Measurements from ENCODE around the gene NEIL1. TPM values are rescaled to one million over a fixed set of nuclear protein-coding genes. Genes with fewer than 3 reads are reported as not detected.
"Not testable (repeated sequence)": the region's sequence is repeated elsewhere in the genome, so short reads cannot be mapped to it uniquely, and the experiment has no call there.

The NEIL1 gene
- total RNA-seq, 1 experiment from 2014 or later = 24.8 TPM

DNA sequence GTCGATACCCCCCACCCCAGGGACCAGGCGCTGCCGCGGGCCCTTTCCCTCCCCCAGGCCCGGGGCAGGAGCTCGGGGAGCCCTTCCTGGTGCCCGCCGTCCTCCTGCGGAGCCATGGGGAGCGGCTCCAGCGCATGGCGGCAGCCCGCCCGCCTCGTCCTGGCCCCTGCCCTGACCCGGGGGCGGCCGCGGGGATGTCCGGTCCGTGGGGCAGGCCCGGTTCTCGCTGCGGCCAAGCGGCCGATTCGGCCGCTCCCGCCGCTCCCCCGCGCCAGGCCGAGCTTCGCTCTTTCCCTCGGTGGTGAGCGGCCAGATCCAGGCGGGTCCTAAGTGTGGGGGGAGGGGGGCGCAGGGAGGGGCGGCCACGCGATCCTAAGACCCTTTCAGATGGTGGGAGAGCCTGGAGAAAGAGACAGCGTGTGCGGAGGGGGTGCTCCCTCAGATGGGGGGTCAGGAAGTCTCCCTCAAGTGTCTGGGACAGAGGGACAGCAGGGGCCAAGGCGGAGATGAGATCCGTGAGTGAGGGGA lies 1.3 kb downstream of the NEIL1 start (continued):
- TF ChIP-seq, protein P1, sequence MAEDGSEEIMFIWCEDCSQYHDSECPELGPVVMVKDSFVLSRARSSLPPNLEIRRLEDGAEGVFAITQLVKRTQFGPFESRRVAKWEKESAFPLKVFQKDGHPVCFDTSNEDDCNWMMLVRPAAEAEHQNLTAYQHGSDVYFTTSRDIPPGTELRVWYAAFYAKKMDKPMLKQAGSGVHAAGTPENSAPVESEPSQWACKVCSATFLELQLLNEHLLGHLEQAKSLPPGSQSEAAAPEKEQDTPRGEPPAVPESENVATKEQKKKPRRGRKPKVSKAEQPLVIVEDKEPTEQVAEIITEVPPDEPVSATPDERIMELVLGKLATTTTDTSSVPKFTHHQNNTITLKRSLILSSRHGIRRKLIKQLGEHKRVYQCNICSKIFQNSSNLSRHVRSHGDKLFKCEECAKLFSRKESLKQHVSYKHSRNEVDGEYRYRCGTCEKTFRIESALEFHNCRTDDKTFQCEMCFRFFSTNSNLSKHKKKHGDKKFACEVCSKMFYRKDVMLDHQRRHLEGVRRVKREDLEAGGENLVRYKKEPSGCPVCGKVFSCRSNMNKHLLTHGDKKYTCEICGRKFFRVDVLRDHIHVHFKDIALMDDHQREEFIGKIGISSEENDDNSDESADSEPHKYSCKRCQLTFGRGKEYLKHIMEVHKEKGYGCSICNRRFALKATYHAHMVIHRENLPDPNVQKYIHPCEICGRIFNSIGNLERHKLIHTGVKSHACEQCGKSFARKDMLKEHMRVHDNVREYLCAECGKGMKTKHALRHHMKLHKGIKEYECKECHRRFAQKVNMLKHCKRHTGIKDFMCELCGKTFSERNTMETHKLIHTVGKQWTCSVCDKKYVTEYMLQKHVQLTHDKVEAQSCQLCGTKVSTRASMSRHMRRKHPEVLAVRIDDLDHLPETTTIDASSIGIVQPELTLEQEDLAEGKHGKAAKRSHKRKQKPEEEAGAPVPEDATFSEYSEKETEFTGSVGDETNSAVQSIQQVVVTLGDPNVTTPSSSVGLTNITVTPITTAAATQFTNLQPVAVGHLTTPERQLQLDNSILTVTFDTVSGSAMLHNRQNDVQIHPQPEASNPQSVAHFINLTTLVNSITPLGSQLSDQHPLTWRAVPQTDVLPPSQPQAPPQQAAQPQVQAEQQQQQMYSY (CRISPR knock-in tag; IDR thresholded peaks at IDR 0.05) = no peak
- TF ChIP-seq JAZF1 (CRISPR knock-in tag; IDR thresholded peaks at IDR 0.05) = no peak
- TF ChIP-seq, protein P2, sequence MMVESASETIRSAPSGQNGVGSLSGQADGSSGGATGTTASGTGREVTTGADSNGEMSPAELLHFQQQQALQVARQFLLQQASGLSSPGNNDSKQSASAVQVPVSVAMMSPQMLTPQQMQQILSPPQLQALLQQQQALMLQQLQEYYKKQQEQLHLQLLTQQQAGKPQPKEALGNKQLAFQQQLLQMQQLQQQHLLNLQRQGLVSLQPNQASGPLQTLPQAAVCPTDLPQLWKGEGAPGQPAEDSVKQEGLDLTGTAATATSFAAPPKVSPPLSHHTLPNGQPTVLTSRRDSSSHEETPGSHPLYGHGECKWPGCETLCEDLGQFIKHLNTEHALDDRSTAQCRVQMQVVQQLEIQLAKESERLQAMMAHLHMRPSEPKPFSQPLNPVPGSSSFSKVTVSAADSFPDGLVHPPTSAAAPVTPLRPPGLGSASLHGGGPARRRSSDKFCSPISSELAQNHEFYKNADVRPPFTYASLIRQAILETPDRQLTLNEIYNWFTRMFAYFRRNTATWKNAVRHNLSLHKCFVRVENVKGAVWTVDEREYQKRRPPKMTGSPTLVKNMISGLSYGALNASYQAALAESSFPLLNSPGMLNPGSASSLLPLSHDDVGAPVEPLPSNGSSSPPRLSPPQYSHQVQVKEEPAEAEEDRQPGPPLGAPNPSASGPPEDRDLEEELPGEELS (CRISPR knock-in tag; IDR thresholded peaks at IDR 0.05) = peak; percentile 52; the same call in 1 of the 2 replicates
- no peak for TF ChIP-seq ZNF396 (CRISPR knock-in tag; IDR thresholded peaks at IDR 0.05; ENCODE audit: borderline replicate concordance)
- TF ChIP-seq TP53 (CRISPR knock-in tag; IDR thresholded peaks at IDR 0.05) = no peak
- TF ChIP-seq, protein P3, sequence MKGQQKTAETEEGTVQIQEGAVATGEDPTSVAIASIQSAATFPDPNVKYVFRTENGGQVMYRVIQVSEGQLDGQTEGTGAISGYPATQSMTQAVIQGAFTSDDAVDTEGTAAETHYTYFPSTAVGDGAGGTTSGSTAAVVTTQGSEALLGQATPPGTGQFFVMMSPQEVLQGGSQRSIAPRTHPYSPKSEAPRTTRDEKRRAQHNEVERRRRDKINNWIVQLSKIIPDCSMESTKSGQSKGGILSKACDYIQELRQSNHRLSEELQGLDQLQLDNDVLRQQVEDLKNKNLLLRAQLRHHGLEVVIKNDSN (CRISPR knock-in tag; IDR thresholded peaks at IDR 0.05) = peak; percentile 39; the same call in 1 of the 2 replicates
- TF ChIP-seq ELF4 (CRISPR knock-in tag; IDR thresholded peaks at IDR 0.05; ENCODE audit: low read depth) = no peak
- no peak for TF ChIP-seq OVOL2 (CRISPR knock-in tag; IDR thresholded peaks at IDR 0.05; ENCODE audit: borderline replicate concordance)
- no peak for TF ChIP-seq FOXK1 (CRISPR knock-in tag; IDR thresholded peaks at IDR 0.05)
- TF ChIP-seq NFATC4 (CRISPR knock-in tag; IDR thresholded peaks at IDR 0.05) = no peak
- no peak for TF ChIP-seq SP1 (CRISPR knock-in tag; conservative IDR thresholded peaks at IDR 0.05)

DNA sequence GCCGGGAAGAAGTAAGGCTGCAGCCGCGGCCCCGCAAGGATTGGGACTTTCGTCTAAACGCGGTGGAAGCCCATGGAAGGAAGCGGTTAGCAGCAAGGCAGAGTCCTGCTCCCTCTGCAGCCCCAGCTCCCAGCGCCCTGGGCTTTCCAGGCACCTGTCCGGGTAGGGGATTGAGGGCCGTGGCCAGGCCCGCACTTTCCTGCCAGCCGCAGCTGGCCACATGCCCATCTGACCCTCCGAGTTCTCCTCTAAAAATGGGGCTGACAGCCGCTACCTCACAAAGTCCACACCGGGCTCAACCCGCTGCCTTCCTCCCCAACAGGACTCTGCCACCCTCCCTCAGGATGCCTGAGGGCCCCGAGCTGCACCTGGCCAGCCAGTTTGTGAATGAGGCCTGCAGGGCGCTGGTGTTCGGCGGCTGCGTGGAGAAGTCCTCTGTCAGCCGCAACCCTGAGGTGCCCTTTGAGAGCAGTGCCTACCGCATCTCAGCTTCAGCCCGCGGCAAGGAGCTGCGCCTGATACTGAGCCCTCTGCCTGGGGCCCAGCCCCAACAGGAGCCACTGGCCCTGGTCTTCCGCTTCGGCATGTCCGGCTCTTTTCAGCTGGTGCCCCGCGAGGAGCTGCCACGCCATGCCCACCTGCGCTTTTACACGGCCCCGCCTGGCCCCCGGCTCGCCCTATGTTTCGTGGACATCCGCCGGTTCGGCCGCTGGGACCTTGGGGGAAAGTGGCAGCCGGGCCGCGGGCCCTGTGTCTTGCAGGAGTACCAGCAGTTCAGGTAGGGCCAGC lies 1.9 kb downstream of the NEIL1 start:
- no peak for TF ChIP-seq NFATC4 (CRISPR knock-in tag; IDR thresholded peaks at IDR 0.05)
- TF ChIP-seq, protein P3 (CRISPR knock-in tag; IDR thresholded peaks at IDR 0.05) = peak; percentile 29; the same call in 1 of the 2 replicates
- TF ChIP-seq, protein P1 (CRISPR knock-in tag; IDR thresholded peaks at IDR 0.05) = peak; percentile 80
- TF ChIP-seq, protein P4, sequence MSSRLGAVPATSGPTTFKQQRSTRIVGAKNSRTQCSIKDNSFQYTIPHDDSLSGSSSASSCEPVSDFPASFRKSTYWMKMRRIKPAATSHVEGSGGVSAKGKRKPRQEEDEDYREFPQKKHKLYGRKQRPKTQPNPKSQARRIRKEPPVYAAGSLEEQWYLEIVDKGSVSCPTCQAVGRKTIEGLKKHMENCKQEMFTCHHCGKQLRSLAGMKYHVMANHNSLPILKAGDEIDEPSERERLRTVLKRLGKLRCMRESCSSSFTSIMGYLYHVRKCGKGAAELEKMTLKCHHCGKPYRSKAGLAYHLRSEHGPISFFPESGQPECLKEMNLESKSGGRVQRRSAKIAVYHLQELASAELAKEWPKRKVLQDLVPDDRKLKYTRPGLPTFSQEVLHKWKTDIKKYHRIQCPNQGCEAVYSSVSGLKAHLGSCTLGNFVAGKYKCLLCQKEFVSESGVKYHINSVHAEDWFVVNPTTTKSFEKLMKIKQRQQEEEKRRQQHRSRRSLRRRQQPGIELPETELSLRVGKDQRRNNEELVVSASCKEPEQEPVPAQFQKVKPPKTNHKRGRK (CRISPR knock-in tag; IDR thresholded peaks at IDR 0.05; ENCODE audit: borderline replicate concordance) = no peak
- 0 out of 2 replicates have a peak, but pooled peaks have one; percentile 45 for TF ChIP-seq RELA (CRISPR knock-in tag; IDR thresholded peaks at IDR 0.05; ENCODE audit: borderline replicate concordance)
- TF ChIP-seq NFYB (CRISPR knock-in tag; conservative IDR thresholded peaks at IDR 0.05; ENCODE audit: low read depth) = no peak
- Mint-ChIP-seq H3K4me1 (peaks cover 9% of the 10 kb centered on the region), H3K4me3 (peak overlapping the region; percentile 82), H3K36me3 (no peaks in the 10 kb centered on the region), H3K9me3 (no peaks in the 10 kb centered on the region), H3K27ac (no peak overlapping the region), H3K27me3 (ENCODE audit: low read depth) (peaks cover 35% of the 10 kb centered on the region)
- DNase-seq (ENCODE audit: low spot score) (peak; percentile 39), ATAC-seq (peak; percentile 16)
- CTCF ChIA-PET = interaction anchor here (0.9 to 3.9 kb wide), 3 partner anchors 19 to 184 kb away, joined by 3 to 25 read pairs (median 7); partner anchors contain the start of gene MAN2C1
- POLR2A ChIA-PET = interaction anchor here (0.6 to 3.1 kb wide), 2 partner anchors 19 to 431 kb away, joined by 3 to 14 read pairs; partner anchors contain the start of gene MAN2C1

DNA sequence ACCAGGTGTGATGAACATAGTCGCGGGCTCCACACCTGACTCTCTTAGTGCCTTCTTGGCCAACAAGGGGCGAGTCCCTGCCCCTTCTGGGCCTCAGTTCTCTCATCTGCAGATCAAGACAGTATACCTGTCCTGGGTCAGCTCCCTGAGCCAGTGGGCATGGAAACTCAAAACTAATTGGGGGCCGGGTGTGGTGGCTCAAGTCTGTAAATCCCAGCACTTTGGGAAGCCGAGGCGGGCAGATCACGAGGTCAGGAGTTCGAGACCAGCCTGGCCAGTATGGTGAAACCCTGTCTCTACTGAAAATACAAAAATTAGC lies 2.5 kb downstream of the NEIL1 start:
- H3K27ac Mint-ChIP-seq; H3K36me3 Mint-ChIP-seq; H3K9me3 Mint-ChIP-seq; ATAC-seq; DNase-seq (ENCODE audit: low spot score); H3K4me1 Mint-ChIP-seq: not testable (repeated sequence)
- ChIA-PET CTCF (interaction anchor here (0.9 to 3.9 kb wide), 2 partner anchors 19 to 183 kb away, joined by 3 to 25 read pairs; partner anchors contain the start of gene MAN2C1), POLR2A (interaction anchor here (0.6 to 3.1 kb wide), 2 partner anchors 19 to 431 kb away, joined by 3 to 14 read pairs; partner anchors contain the start of gene MAN2C1)
- peak overlapping the region; percentile 82; the same call in 1 of the 2 replicates for H3K4me3 Mint-ChIP-seq
- peaks cover 35% of the 10 kb centered on the region for H3K27me3 Mint-ChIP-seq (ENCODE audit: low read depth)
